B cell (primary cell): ENCODE measurements around the gene FAM3D. TPM values are rescaled to one million over a fixed set of nuclear protein-coding genes. Genes with fewer than 3 reads are reported as not detected.

Experiments
- ATAC-seq: fragments of 200-7000 bp; cut with Tn5 transposase; one replicate; pipeline ENCODE4 v1.10.0; 2021; ENCODE audit warnings: low read depth, mild to moderate bottlenecking, moderate number of reproducible peaks, moderate library complexity
- CTCF ChIA-PET: fragments of 350-600 bp; sonication (Branson Sonifier 250); formaldehyde crosslinking; loops from one replicate; lab custom pipeline; 2021; ENCODE audit warnings: antibody characterized with exemption, inconsistent platforms; lab: Charles Lee
- POLR2A ChIA-PET: fragments of 350-600 bp; sonication (Branson Sonifier 250); formaldehyde crosslinking; loops from one replicate; lab custom pipeline; 2021; ENCODE audit warnings: antibody characterized with exemption; lab: Charles Lee
- DNase-seq: peaks from one replicate; pipeline ENCODE4 v3.0.0; 2013
- H2AFZ ChIP-seq: 2 replicates; pipeline ENCODE4 v1.6.1; 2012; ENCODE audit warnings: mild to moderate bottlenecking, low read depth, low read length; ENCODE audit not compliant: insufficient read depth, poor library complexity, severe bottlenecking
- H3K27ac ChIP-seq, 2 donors: 1 replicate in 1 of 2; 2 replicates in 1 of 2; pipeline ENCODE4 v1.5.1; 2012 to 2013; ENCODE audit warnings: low read length in 2 of 2, mild to moderate bottlenecking in 2 of 2, moderate library complexity in 1 of 2
- H3K27me3 ChIP-seq, 4 experiments: fragments of 200-600 bp in 1 of 4; sonication (generic) in 1 of 4; replicated peaks in 1 of 4; 1 replicate in 2 of 4; 2 replicates in 2 of 4; pipeline versions ENCODE4 v1.6.1 to v1.7.0; 2013 to 2016; ENCODE audit warnings: low read length in 3 of 4, mild to moderate bottlenecking in 2 of 4, mixed read lengths in 1 of 4, moderate library complexity in 1 of 4; ENCODE audit not compliant: insufficient read depth in 4 of 4, control insufficient read depth in 3 of 4; ENCODE audit errors: control extremely low read depth in 1 of 4
- H3K36me3 ChIP-seq, 2 experiments: replicated peaks in 1 of 2; 1 replicate in 1 of 2; 2 replicates in 1 of 2; pipeline versions ENCODE4 v1.6.1 to v1.7.1; 2013; ENCODE audit warnings: low read length in 1 of 2; ENCODE audit not compliant: insufficient read depth in 2 of 2, control insufficient read depth in 1 of 2; ENCODE audit errors: control extremely low read depth in 1 of 2, extremely low read depth in 1 of 2
- H3K4me1 ChIP-seq, 2 donors: fragments of 200-600 bp in 1 of 2; sonication (generic) in 1 of 2; 1 replicate in 1 of 2; 2 replicates in 1 of 2; pipeline versions ENCODE4 v1.5.1 to v1.6.1; 2013 to 2017; ENCODE audit warnings: low read length in 2 of 2; ENCODE audit not compliant: control insufficient read depth in 2 of 2, insufficient read depth in 2 of 2
- H3K4me2 ChIP-seq: replicated peaks from 2 replicates; pipeline ENCODE3; 2012; ENCODE audit warnings: mild to moderate bottlenecking, low read depth, low read length; ENCODE audit not compliant: poor library complexity, severe bottlenecking
- H3K4me3 ChIP-seq, 5 experiments: fragments of 200-600 bp in 1 of 5; sonication (generic) in 1 of 5; 1 replicate in 3 of 5; 2 replicates in 2 of 5; pipeline versions ENCODE4 v1.5.1 to v1.7.0; 2011 to 2016; ENCODE audit warnings: low read length in 4 of 5, mild to moderate bottlenecking in 4 of 5, low read depth in 2 of 5, control low read depth in 1 of 5, moderate library complexity in 1 of 5; ENCODE audit not compliant: insufficient read depth in 1 of 5; ENCODE audit errors: control extremely low read depth in 1 of 5, extremely low read depth in 1 of 5
- H3K79me2 ChIP-seq: fragments of 200-600 bp; sonication (generic); one replicate; pipeline ENCODE4 v1.6.0; 2016; ENCODE audit warnings: low read length; ENCODE audit not compliant: control insufficient read depth, insufficient read depth
- H3K9ac ChIP-seq: fragments of 200-600 bp; sonication (generic); 2 replicates; pipeline ENCODE4 v1.6.1; 2017; ENCODE audit warnings: mild to moderate bottlenecking, low read length, moderate library complexity
- H3K9me3 ChIP-seq, 3 donors: one replicate each; pipeline versions ENCODE4 v1.6.1 to v1.7.1; 2013; ENCODE audit warnings: low read length in 2 of 3; ENCODE audit not compliant: control insufficient read depth in 2 of 3, insufficient read depth in 1 of 3; ENCODE audit errors: control extremely low read depth in 1 of 3
- H4K20me1 ChIP-seq: 2 replicates; pipeline ENCODE4 v1.6.0; 2012; ENCODE audit warnings: mild to moderate bottlenecking, low read length; ENCODE audit not compliant: insufficient read depth, control insufficient read depth, poor library complexity, severe bottlenecking
- H3K27ac Mint-ChIP-seq: one replicate; pipeline ENCODE4 v1.8.0; 2021; ENCODE audit warnings: mixed read lengths
- H3K27me3 Mint-ChIP-seq: one replicate; pipeline ENCODE4 v1.8.0; 2021; ENCODE audit warnings: mixed read lengths
- H3K4me1 Mint-ChIP-seq: one replicate; pipeline ENCODE4 v1.8.0; 2021; ENCODE audit warnings: mixed read lengths
- H3K4me3 Mint-ChIP-seq: one replicate; pipeline ENCODE4 v1.8.0; 2021; ENCODE audit warnings: mixed read lengths
- H3K9me3 Mint-ChIP-seq: one replicate; pipeline ENCODE4 v1.8.0; 2022; ENCODE audit warnings: mixed read lengths; ENCODE audit not compliant: insufficient read depth
- EZH2 ChIP-seq: IDR thresholded peaks from 2 replicates; pipeline ENCODE4 v1.6.1; 2012; ENCODE audit warnings: borderline replicate concordance, low read depth, mild to moderate bottlenecking, moderate library complexity, low read length; ENCODE audit not compliant: insufficient read depth, poor library complexity, severe bottlenecking
- WGBS: methylation state at CpG from one replicate; pipeline ENCODE4 v1.1.5; 2013; ENCODE audit warnings: missing lambda C conversion rate; ENCODE audit not compliant: insufficient coverage; 5-methylcytosine and 5-hydroxymethylcytosine counted together
- intact Hi-C: fragments of 100-400 bp; cut with micrococcal nuclease; formaldehyde crosslinking; loops from one replicate; pipeline ENCODE4 v1.10.0; 2022
- polyA plus RNA-seq: library from polyadenylated mRNA; depleted of rRNA; stranded (reverse); fragments of >200 nt; gene quantifications from 2 replicates; pipeline ENCODE4 v1.2.3, GENCODE V29; 2012
- total RNA-seq, 2 donors: library from RNA; stranded (reverse); fragments of 120-200 nt in 1 of 2; gene quantifications; 1 replicate in 1 of 2; 2 replicates in 1 of 2; pipeline versions ENCODE4 v1.2.3 to v1.2.4, GENCODE V29; 2013 to 2022
- TF ChIP-seq, protein P1 (sequence below): fragments of 200-600 bp; IDR thresholded peaks from one replicate; pipeline ENCODE4 v1.8.0; 2022; ENCODE audit warnings: antibody characterized with exemption, mild to moderate bottlenecking

Gene FAM3D
- total and polyA plus RNA-seq, 2 donors (not counting 1 experiment from before 2014, with no cell fraction given) = not detected

- WGBS = 96% methylated on average over 3 of the region's 3 CpGs
- Mint-ChIP-seq H3K4me1 (no peaks in the 10 kb centered on the region), H3K9me3 (no peaks in the 10 kb centered on the region), H3K4me3 (no peak overlapping the region), H3K27me3 (peaks cover 6% of the 10 kb centered on the region), H3K27ac (no peak overlapping the region)
- H3K4me3 ChIP-seq = no peak overlapping the region
- no peaks in the 10 kb centered on the region for H3K36me3 ChIP-seq
- no peaks in the 10 kb centered on the region for H3K79me2 ChIP-seq
- no peak overlapping the region for H3K9ac ChIP-seq
- H3K9me3 ChIP-seq = no peaks in the 10 kb centered on the region
- ChIA-PET POLR2A (no interaction called here), CTCF (no interaction called here)
- intact Hi-C loops = no loop called here
- H4K20me1 ChIP-seq = no peaks in the 10 kb centered on the region
- ATAC-seq = no peak
- no peak overlapping the region for H3K4me2 ChIP-seq
- no peak for DNase-seq
- no peaks in the 10 kb centered on the region for H3K4me1 ChIP-seq
- TF ChIP-seq, protein P1, sequence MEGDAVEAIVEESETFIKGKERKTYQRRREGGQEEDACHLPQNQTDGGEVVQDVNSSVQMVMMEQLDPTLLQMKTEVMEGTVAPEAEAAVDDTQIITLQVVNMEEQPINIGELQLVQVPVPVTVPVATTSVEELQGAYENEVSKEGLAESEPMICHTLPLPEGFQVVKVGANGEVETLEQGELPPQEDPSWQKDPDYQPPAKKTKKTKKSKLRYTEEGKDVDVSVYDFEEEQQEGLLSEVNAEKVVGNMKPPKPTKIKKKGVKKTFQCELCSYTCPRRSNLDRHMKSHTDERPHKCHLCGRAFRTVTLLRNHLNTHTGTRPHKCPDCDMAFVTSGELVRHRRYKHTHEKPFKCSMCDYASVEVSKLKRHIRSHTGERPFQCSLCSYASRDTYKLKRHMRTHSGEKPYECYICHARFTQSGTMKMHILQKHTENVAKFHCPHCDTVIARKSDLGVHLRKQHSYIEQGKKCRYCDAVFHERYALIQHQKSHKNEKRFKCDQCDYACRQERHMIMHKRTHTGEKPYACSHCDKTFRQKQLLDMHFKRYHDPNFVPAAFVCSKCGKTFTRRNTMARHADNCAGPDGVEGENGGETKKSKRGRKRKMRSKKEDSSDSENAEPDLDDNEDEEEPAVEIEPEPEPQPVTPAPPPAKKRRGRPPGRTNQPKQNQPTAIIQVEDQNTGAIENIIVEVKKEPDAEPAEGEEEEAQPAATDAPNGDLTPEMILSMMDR = no peak
- no peak for TF ChIP-seq EZH2
- no peak overlapping the region for H2AFZ ChIP-seq
- H3K27ac ChIP-seq = no peak overlapping the region
- H3K27me3 ChIP-seq = peaks cover 0 to 2% (median 0%) of the 10 kb centered on the region in 4 experiments
Measured at GRCh38 chr3:58672880-58673279, 6.3 kb upstream of the FAM3D start.

DNA sequence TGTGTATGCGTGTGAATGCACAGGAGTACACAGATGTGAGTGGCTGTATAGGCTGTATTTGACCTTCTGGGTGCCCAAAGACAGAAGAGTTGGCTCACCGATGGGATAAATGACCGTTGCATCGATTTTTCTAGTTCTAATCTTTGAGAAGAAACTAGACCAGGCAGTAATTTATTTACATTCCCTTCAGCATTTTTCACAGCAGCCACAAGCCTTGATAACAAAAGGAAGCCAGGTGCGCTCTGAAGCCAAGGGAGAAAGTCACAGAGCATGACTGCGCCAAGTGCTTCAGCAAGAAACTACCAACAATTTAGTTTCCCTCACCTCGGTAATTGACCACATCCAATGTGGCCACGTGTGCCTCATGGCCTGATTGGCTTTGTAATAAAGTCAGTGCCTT lies 5.9 kb upstream of the FAM3D start:
- DNase-seq (no peak), ATAC-seq (no peak)
- no peak overlapping the region for H3K27ac ChIP-seq
- no peaks in the 10 kb centered on the region for H3K9me3 ChIP-seq
- H3K79me2 ChIP-seq = no peaks in the 10 kb centered on the region
- H3K27me3 ChIP-seq = peaks cover 0 to 2% (median 0%) of the 10 kb centered on the region in 4 experiments
- no peak overlapping the region for H3K4me3 ChIP-seq
- H2AFZ ChIP-seq = no peak overlapping the region
- intact Hi-C loops = no loop called here
- no peak overlapping the region for H3K4me2 ChIP-seq
- TF ChIP-seq, protein P1 = no peak
- no peak for TF ChIP-seq EZH2
- H3K4me3 Mint-ChIP-seq = no peak overlapping the region
- no peaks in the 10 kb centered on the region for H3K36me3 ChIP-seq
- no peak overlapping the region for H3K9ac ChIP-seq
- peaks cover 6% of the 10 kb centered on the region for H3K27me3 Mint-ChIP-seq
- no peak overlapping the region for H3K27ac Mint-ChIP-seq
- POLR2A ChIA-PET = no interaction called here
- no peaks in the 10 kb centered on the region for H4K20me1 ChIP-seq
- H3K4me1 Mint-ChIP-seq = no peaks in the 10 kb centered on the region
- no peaks in the 10 kb centered on the region for H3K9me3 Mint-ChIP-seq
- CTCF ChIA-PET = no interaction called here
- WGBS = 88% methylated on average over 5 of the region's 8 CpGs
- H3K4me1 ChIP-seq = no peaks in the 10 kb centered on the region
